Activated CD4-positive, CD25-positive, alpha-beta regulatory T cell treated with anti-CD3 and anti-CD28 coated beads, Interleukin-2, amount 50 U/mL, for 72 hours (primary cell): Measurements from ENCODE around the gene TEPSIN.

ENCODE experiments used
- DNase-seq: peaks from one replicate; pipeline ENCODE4 v3.0.0; 2021

TEPSIN gene

GRCh38 chr17:81196505-81197408 lies 42.1 kb downstream of the TEPSIN start:
- no peak for DNase-seq

GRCh38 chr17:81195941-81196495 lies 42.8 kb downstream of the TEPSIN start:
- DNase-seq = no peak

DNA sequence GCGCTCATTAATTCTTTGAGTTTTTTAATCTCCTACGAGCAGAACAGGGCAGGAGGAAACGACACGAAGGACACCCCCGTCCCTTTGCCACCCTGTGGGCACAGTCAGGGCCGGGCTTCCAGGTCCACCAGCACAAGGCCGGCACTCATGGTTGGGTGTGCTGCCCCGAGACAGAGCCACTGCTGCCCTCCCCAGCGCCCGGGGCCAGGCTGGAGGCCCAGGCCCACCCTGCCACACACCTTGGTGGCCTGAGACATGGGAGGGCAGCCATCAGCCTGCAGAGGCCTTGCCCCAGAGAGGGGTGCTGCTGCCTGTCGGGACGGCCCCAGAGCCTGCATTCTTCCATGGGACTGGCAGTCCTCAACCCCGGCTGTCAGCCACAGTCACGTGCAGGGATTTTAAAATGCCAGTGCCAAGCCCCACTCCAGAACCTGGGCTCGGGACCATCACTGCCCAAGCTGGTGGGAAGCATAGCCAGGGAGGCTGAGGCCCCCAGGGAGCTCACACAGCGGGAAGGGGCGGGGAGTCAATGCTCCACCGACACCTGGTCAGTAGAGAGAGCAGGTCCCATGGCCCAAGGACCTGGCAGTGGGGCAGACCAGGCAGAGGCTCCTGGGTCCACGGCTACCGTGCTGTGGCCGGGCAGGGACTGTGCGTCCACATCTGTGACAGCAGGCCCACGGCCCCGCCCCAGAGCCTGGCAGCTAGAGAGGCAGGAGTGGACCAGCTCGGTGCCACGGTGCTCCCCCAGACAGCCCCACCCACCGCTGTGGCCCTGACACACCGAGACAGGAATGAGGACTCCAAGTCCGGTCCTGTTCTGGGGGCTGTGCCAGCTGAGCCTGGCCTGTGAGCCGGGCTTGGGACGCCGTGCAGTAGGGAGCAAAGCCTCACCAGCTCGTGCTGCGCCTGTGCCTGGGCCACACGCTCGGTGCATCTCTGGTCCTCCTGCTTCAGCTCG lies 43.6 kb downstream of the TEPSIN start:
- DNase-seq = no peak

GRCh38 chr17:81194225-81194760 lies 44.6 kb downstream of the TEPSIN start:
- DNase-seq = no peak

- DNase-seq = no peak
Measured at GRCh38 chr17:81193470-81194224, 45.2 kb downstream of the TEPSIN start.

- no peak for DNase-seq
Measured at GRCh38 chr17:81193051-81193410, 45.8 kb downstream of the TEPSIN start.

DNA sequence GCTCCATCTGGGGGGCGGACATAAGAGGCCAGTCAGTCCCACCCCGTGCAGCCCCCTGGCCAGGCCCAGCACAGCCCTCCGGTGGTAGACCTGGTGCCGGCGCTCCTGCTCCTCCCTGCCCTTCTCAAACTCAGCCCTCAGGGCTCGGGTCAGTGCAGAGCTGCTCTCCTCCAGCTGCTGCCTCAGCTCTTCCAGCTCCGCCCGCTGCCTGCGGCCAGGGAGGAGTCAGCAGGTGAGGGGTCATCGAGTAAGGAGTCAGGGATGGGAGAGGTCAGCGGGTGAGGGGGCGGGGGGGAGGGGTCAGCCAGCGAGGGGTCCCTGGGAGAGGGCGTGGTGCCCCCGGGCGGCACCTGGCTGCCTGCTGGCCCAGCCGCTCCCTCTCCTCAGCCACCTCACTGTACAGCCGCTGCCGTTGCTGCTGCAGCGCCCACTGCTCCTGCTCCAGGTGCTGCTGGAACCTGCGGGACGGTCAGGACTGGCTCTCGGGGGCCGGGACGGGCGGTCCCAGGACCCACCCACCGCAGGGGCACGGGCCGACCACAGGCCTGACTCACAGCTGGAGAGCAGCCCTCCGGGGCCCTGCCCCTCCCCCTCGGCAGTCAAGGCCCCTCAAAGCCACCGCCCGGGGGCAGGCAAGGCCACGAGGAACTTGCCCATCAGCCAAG lies 46.3 kb downstream of the TEPSIN start:
- DNase-seq = no peak

DNA sequence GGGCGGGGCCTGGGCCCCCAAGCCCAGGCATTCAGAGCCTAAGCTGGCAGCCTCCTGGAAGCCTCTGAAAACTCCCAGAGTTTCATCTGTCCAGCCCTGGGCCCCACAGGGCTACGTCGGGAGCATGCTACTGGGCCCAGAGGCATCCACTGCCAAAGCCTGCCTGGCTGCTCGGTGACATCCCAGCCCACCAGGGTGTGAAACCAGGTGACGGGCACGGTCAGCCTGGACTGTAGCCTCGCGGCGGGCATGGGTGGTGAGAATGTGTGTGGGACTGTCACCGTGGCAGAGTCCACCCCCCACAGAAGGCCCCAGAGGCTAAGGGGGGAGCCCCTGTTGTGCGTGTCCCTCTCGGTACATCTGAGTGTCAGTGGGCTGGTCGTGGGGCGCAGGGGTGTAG lies 47.2 kb downstream of the TEPSIN start:
- DNase-seq = no peak

- DNase-seq = no peak
Measured at GRCh38 chr17:81191116-81191515, 47.7 kb downstream of the TEPSIN start.

DNA sequence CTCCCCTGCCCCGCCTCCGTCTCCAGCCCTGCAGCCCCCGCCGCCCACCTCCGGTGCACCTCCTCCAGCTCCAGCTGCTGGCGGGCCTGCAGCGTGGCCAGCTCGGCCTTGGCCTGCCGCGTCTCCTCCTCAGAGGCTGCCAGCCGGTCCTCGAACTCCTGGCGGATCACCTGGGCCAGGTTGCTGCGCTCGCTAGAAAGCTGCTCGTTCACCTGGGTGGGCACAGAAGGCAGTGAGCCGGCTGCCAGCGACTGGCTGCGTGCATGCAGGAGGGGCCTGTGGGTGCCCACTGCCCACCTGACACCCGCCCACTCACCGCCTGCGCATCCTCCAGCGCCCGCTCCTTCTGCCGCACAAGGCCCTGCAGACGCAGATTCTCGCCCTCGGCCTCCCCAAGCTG lies 48.3 kb downstream of the TEPSIN start:
- DNase-seq = no peak

DNA sequence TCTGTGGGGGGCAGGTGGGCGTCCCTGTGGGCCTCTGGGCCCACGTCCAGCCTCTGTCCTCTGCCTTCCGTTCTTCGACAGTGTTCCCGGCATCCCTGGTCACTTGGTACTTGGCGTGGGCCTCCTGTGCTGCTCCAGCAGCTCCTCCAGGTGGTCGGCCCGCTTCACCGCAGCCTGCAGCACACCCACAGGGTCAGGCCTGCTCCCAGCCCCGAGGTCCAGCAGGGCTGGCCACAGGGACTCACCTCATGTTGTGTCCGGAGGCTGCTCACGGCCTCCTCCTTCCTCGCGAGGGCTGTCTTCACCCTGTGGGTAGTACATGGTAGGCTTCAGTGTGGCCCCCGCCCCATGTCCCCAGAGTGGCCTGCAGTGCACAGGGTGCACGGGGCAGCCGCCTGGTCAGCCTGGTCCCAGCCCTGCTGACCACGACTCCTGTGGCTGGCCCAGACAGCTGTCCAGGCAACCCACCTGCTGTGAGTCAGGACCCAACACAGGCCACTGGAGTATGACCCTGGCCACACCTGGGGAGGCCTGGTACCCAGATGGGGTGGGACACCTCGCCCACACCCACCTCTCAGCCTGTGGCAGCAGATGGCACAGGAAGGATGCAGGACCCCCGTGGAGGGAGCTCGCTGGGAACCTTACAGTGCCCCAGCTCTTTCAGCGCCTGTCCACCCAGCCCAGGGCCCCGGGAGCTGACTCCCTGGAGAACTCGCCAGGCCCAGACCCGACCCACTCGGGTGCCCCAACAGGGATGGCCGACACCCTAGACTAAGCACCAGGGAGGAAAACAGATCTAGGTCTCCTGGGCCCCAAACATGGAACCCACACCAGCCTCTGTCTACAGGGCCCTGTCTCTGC lies 49.0 kb downstream of the TEPSIN start:
- no peak for DNase-seq

DNA sequence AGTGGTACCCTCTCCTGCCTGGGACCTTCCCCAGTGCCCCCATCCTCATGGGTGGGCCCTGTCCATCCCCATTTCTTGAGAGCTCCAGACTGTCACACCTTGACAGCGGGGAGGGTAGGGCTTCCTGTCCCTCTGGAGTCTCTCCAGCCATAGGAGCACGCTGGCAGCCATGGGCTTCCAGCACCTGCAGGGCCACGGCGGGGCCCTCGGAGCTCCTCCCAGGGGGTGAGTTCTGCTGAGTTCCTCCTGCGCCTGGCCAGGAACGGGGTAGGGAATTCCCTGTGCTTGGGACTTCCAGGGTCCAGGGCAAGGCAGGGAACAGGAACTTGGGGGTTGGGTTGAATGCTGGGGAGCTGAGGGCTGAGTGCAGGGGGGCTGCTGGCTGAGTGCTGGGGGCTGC lies 49.8 kb downstream of the TEPSIN start:
- no peak for DNase-seq

DNA sequence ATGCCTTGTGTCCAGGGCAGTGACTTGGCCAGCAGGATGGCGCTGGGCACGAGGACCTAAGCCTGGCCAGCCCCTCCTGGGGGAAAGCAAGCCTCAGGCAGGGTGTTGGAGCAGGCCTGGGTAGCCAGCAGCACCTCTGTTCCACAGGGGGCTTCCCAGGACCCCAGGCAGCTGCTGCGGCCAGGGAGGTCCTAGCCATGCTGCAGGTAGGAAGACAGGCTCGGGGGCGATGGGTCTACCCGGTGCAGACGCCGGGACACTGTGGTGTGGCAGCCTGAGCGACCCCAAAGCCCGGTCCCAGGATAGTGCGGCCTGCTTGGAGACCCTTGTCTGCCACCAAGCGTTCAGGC lies 50.4 kb downstream of the TEPSIN start:
- DNase-seq = no peak

DNA sequence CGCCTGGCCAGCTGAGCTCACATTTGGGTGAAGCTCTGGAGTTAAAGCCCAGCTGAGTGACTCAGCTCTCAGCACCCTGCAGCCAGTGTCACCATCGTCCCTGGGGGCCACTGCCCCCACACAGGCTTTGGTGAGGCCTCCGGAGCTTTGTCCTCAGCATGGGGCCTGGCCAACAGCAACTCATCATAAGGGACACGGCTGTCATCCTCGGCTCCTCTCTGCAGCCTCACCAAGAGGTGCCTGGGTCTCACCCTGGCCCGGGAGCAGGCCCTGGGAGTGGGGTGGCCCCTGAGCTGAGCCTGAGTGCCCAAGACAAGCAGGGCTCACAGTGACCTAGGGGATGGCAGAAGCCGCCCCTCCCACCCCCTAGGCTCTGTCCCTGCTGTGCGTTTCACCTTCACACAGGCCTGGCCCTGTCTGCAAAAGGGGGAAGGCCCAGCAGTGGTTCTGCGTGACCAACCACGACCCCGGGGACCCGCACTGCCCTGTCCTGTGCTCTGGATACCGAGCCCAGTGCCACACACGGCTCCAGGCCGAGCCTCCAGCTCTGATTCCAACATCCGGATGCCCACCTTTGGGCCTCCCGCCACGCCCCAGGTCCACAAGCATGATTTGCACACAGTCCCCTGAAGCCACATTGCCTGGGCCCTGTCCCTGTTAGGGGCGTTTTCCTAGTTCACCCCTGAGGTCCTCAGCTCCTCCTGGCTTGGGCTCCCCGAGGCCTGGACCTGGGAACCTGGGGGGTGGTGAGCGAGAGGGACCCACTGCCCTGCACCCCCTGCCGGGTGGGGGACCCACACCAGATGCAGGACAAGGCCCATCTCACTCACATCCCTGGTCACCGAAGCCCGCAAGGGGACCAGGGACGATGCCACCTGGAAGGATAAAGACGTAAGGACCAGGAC lies 51.0 kb downstream of the TEPSIN start:
- no peak for DNase-seq

DNA sequence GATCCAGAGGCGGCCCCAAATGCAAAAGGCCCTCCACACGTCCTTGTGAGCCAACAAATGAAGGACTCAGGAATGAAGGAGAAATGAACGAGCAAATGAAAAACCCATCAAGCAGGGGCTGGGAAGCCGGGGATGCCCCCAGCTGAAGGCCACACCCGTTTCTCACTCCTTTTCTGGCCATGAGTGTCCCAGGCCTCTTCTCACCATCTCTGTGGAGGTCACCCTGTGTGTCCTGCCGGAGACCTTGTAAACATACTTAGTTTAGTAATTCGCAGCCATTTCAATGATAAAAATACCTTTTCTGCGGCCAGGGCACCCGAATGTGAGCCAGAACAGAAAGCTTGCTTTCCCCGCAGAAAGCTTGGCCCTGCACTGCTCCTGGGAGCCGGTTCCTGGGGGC lies 51.7 kb downstream of the TEPSIN start:
- DNase-seq = no peak

GRCh38 chr17:81186203-81186602 lies 52.7 kb downstream of the TEPSIN start:
- DNase-seq = no peak

DNA sequence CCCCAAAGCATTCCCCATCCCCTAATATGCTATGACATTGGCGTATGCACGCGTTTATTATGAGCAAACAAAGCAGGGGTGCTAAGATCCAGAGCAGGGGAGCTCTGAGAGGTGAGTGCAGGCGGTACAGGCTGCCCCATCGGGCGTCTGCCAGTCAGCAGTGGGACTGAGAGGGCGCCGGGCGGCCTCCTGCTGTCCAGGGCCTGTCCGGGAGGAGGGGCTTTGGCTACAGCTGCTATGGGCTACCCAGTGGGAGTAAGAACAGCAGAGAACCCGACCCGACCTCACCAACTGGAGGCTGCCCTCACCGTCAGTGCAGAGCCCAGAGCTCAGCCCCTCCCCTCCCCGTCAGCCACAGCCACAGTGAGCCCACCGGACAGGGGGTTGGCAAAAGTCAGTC lies 54.3 kb downstream of the TEPSIN start:
- no peak for DNase-seq

- no peak for DNase-seq
Measured at GRCh38 chr17:81183807-81184206, 55.0 kb downstream of the TEPSIN start.

DNA sequence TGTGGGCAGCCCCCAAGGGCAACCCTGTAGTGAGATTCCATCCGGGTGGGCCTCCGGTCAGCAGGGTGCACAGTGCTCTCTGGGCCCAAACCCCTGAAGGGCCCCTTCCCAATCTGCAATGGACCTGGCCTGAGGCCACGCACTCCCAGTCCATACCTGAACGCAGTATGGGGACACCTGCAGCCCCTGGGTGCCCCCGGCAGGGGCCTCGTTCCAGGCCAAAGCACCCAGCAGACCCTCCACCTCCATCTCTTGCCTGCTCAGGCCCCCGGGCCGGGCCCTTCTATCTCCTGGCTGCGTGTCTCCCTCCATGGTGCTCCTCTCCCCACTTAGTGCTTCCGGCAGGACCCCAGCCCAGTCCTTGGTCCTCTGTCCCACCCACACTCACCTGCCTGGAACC lies 55.5 kb downstream of the TEPSIN start:
- DNase-seq = no peak

DNA sequence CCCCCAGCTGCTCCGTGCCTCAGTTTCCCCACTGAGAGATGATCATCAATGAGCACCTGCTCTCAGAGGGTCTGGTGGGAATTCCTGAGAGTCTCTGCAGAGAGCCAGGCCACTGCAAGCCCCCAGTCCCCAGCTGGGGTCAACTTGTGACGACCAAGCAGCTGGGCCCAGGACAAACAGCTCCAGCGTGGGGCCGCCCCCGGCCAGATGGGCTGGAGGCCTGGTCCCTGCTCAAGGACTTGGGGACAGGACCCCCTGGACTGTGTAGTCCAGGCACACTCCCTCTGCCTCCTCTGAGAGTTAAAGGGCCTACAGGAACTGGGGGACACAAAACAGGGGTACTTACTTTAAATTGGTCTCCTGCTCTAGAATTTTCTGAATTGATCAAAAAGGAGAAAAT lies 56.3 kb downstream of the TEPSIN start:
- DNase-seq = no peak
